Ovary (tissue), 9 donors: ENCODE data around the gene MRM2. TPM values are rescaled to one million over a fixed set of nuclear protein-coding genes. Genes with fewer than 3 reads are reported as not detected.

Source experiments
- DNase-seq, 5 donors: peaks; one replicate each; pipeline ENCODE4 v3.0.0-alpha.2; 2019 to 2020
- H3K27ac ChIP-seq, 2 donors: fragments of 200-600 bp; one replicate each; pipeline versions ENCODE4 v1.5.1 to v1.8.0; 2019 to 2022
- H3K27me3 ChIP-seq: fragments of 200-600 bp; one replicate; pipeline ENCODE4 v1.8.0; 2022
- H3K36me3 ChIP-seq: fragments of 200-600 bp; sonication (generic); one replicate; pipeline ENCODE4 v1.5.1; 2019
- H3K4me1 ChIP-seq: one replicate; pipeline ENCODE4 v1.8.1; 2013; ENCODE audit warnings: mild to moderate bottlenecking, moderate library complexity; ENCODE audit not compliant: insufficient read depth
- H3K4me3 ChIP-seq: fragments of 200-600 bp; sonication (generic); one replicate; pipeline ENCODE4 v1.5.1; 2017
- H3K9me3 ChIP-seq, 2 donors: fragments of 200-600 bp in 1 of 2; sonication (generic) in 1 of 2; one replicate each; pipeline versions ENCODE4 v1.5.1 to v1.8.1; 2013 to 2019; ENCODE audit warnings: mild to moderate bottlenecking in 1 of 2, moderate library complexity in 1 of 2
- CTCF ChIP-seq, 3 donors: fragments of 450-650 bp in 2 of 3; fragments of 200-600 bp in 1 of 3; IDR thresholded peaks; one replicate each; pipeline versions ENCODE4 v1.5.1 to v1.8.0; 2016 to 2022; ENCODE audit warnings: antibody characterized with exemption in 3 of 3, mild to moderate bottlenecking in 1 of 3
- EP300 ChIP-seq: sonication (generic); formaldehyde crosslinking; IDR thresholded peaks from one replicate; pipeline ENCODE4 v1.6.1; 2017; ENCODE audit warnings: antibody characterized with exemption
- POLR2A ChIP-seq: fragments of 450-650 bp; IDR thresholded peaks from one replicate; pipeline ENCODE4 v1.6.1; 2017; ENCODE audit warnings: antibody characterized with exemption, mild to moderate bottlenecking, moderate library complexity
- WGBS, 3 donors: extraction: QIAGEN DNeasy Blood & Tissue Kit in 1 of 3; methylation state at CpG; one replicate each; pipeline versions ENCODE4 v1.1.5 to v1.1.7; 2013 to 2017; 5-methylcytosine and 5-hydroxymethylcytosine counted together
- intact Hi-C, 4 donors: fragments of 100-400 bp; cut with DNase I; formaldehyde crosslinking; loops; one replicate each; pipeline versions ENCODE4 v1.11.0 to v1.15.1; 2022 to 2023
- polyA plus RNA-seq, 2 donors: library from polyadenylated mRNA; stranded (reverse); fragments of 200-250 nt in 1 of 2; fragments of 350-450 nt in 1 of 2; fragmentation: Illumina TruSeq in 1 of 2; extraction: RNeasy Lipid Tissue Mini Kit (QIAGEN cat#74804) in 1 of 2; gene quantifications; one replicate each; pipeline ENCODE4 v1.2.3, GENCODE V29; 2013 to 2014
- total RNA-seq, 7 donors: library from RNA; depleted of rRNA in 2 of 7; stranded (reverse); fragments of >200 nt in 2 of 7; fragmentation: NEBNext Ultra II Directional in 3 of 7; extraction: Animal tissue kit (Norgen Biotek cat#: 25700) in 3 of 7; gene quantifications; one replicate each; pipeline versions ENCODE4 v1.1.0 to v1.2.4, GENCODE V29; 2016 to 2023
- donor health status: DM: no; HTN: no; CAD: no; lungs with moderate emphysema.
- donor health status: DM: no; HTN: no; CAD: no.
- donor health status: Bipolar disorder and iron deficiency.
- donor health status: DM: yes; HTN: yes; CAD: no.
- donor health status: DM: no; HTN: no; CAD: no.
- donor health status: DM: yes; HTN: yes; CAD: no.

The MRM2 gene
- total and polyA plus RNA-seq, 9 donors = 12.6 to 28.5 (median 21.4) TPM

- TF ChIP-seq EP300 = no peak
- TF ChIP-seq CTCF (IDR thresholded peaks at IDR 0.05) = no peak
- no peak for TF ChIP-seq POLR2A
- WGBS, 3 donors = 88 to 90% (median 88%) methylated on average over 18 of the region's 18 CpGs
- Histone ChIP-seq H3K27me3 (no peaks in the 10 kb centered on the region), H3K4me3 (no peak overlapping the region), H3K4me1 (no peaks in the 10 kb centered on the region), H3K27ac (no peak overlapping the region), H3K9me3 (no peaks in the 10 kb centered on the region), H3K36me3 (no peaks in the 10 kb centered on the region)
- no peak for DNase-seq
- intact Hi-C loops = no loop called here
Observed at GRCh38 chr7:2192831-2193534, 49.0 kb downstream of the MRM2 start.

GRCh38 chr7:2191016-2191415 is 51.0 kb downstream of the MRM2 start:
- H3K36me3 ChIP-seq = no peaks in the 10 kb centered on the region
- H3K4me1 ChIP-seq = no peaks in the 10 kb centered on the region
- H3K27ac ChIP-seq = no peak overlapping the region
- no peak for DNase-seq
- no peak overlapping the region for H3K4me3 ChIP-seq
- TF ChIP-seq CTCF (IDR thresholded peaks at IDR 0.05) (no peak), EP300 (no peak), POLR2A (no peak)
- 95% methylated on average over 9 of the region's 9 CpGs for WGBS, 3 donors
- H3K27me3 ChIP-seq = no peaks in the 10 kb centered on the region
- no peaks in the 10 kb centered on the region for H3K9me3 ChIP-seq
- intact Hi-C loops = no loop called here

- Histone ChIP-seq H3K27ac (no peak overlapping the region), H3K4me3 (no peak overlapping the region), H3K9me3 (no peaks in the 10 kb centered on the region), H3K4me1 (no peaks in the 10 kb centered on the region), H3K36me3 (no peaks in the 10 kb centered on the region), H3K27me3 (no peaks in the 10 kb centered on the region)
- WGBS, 3 donors = 91 to 95% (median 92%) methylated on average over 10 of the region's 10 CpGs
- TF ChIP-seq CTCF (IDR thresholded peaks at IDR 0.05) = no peak
- DNase-seq = no peak
- intact Hi-C loops = no loop called here
Observed at GRCh38 chr7:2190531-2190930, 51.5 kb downstream of the MRM2 start.

- intact Hi-C loops = no loop called here
- WGBS, 3 donors = 80 to 82% (median 81%) methylated on average over 4 of the region's 4 CpGs
- Histone ChIP-seq H3K27ac (no peak overlapping the region), H3K4me3 (no peak overlapping the region), H3K27me3 (no peaks in the 10 kb centered on the region), H3K9me3 (no peaks in the 10 kb centered on the region), H3K4me1 (no peaks in the 10 kb centered on the region), H3K36me3 (no peaks in the 10 kb centered on the region)
- TF ChIP-seq CTCF (IDR thresholded peaks at IDR 0.05) (no peak), EP300 (no peak), POLR2A (no peak)
- DNase-seq = no peak
Observed at GRCh38 chr7:2186166-2186565, 55.8 kb downstream of the MRM2 start.
